ENCODE results near the gene SLC7A7.

DNA sequence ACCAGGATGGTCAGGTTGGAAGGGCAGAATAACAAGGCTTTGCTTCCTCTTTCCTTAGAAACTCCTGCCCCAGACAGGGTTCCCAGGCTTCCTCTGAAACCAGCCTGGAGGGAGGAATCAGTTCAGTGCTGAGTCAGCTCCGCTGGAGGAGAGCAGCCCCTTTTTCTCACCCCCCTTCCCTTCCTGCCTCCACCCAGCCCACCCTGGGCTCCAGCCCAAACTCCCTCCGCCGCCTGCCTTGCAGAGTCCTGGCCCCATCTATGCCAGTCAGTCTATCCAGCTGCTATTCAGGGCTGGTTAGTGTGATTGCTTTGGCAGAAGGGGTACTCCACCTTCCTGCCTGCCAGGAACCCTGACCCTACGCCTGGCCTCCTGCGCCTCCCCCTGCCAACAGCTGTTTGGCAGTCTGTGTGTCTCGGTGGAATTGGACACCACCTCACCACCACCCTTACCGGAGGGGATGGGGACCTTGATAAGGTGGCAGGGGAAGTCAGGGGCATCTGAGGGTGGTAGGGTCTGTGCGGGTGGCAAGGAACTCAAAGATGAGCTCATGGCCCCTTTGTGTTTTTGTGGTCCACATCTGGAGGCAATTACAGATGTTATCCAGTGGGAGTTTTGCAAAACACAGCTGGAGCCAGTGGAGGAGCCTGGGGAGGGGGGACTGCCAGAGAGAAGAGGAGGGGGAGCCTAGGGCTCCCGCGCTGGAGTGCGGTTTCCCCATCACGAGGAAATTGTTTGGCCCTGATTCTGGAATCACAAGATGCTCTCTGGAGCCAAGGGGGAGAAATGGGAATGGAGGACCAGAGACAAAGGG lies 33.3 kb upstream of the SLC7A7 start:
- TF ChIP-seq, protein P1, sequence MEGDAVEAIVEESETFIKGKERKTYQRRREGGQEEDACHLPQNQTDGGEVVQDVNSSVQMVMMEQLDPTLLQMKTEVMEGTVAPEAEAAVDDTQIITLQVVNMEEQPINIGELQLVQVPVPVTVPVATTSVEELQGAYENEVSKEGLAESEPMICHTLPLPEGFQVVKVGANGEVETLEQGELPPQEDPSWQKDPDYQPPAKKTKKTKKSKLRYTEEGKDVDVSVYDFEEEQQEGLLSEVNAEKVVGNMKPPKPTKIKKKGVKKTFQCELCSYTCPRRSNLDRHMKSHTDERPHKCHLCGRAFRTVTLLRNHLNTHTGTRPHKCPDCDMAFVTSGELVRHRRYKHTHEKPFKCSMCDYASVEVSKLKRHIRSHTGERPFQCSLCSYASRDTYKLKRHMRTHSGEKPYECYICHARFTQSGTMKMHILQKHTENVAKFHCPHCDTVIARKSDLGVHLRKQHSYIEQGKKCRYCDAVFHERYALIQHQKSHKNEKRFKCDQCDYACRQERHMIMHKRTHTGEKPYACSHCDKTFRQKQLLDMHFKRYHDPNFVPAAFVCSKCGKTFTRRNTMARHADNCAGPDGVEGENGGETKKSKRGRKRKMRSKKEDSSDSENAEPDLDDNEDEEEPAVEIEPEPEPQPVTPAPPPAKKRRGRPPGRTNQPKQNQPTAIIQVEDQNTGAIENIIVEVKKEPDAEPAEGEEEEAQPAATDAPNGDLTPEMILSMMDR (IDR thresholded peaks at IDR 0.05; ENCODE audit: low read depth, low read length, missing input control) = no peak
- no peak for TF ChIP-seq JUND (IDR thresholded peaks at IDR 0.05)
- no peak for TF ChIP-seq HNF4A (conservative IDR thresholded peaks at IDR 0.05)
- TF ChIP-seq, protein P2, sequence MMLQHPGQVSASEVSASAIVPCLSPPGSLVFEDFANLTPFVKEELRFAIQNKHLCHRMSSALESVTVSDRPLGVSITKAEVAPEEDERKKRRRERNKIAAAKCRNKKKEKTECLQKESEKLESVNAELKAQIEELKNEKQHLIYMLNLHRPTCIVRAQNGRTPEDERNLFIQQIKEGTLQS (IDR thresholded peaks at IDR 0.05) = no peak
- TF ChIP-seq YY1 (IDR thresholded peaks at IDR 0.05) = no peak
- TF ChIP-seq, protein P3, sequence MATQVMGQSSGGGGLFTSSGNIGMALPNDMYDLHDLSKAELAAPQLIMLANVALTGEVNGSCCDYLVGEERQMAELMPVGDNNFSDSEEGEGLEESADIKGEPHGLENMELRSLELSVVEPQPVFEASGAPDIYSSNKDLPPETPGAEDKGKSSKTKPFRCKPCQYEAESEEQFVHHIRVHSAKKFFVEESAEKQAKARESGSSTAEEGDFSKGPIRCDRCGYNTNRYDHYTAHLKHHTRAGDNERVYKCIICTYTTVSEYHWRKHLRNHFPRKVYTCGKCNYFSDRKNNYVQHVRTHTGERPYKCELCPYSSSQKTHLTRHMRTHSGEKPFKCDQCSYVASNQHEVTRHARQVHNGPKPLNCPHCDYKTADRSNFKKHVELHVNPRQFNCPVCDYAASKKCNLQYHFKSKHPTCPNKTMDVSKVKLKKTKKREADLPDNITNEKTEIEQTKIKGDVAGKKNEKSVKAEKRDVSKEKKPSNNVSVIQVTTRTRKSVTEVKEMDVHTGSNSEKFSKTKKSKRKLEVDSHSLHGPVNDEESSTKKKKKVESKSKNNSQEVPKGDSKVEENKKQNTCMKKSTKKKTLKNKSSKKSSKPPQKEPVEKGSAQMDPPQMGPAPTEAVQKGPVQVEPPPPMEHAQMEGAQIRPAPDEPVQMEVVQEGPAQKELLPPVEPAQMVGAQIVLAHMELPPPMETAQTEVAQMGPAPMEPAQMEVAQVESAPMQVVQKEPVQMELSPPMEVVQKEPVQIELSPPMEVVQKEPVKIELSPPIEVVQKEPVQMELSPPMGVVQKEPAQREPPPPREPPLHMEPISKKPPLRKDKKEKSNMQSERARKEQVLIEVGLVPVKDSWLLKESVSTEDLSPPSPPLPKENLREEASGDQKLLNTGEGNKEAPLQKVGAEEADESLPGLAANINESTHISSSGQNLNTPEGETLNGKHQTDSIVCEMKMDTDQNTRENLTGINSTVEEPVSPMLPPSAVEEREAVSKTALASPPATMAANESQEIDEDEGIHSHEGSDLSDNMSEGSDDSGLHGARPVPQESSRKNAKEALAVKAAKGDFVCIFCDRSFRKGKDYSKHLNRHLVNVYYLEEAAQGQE (IDR thresholded peaks at IDR 0.05) = no peak
- TF ChIP-seq EGR1 (IDR thresholded peaks at IDR 0.05; ENCODE audit: low read depth in 2 of 2) = no peak

All from liver (tissue), 3 donors.